Mesodermal cell (in vitro differentiated cells): ENCODE results near the gene IGFL2. TPM values are rescaled to one million over a fixed set of nuclear protein-coding genes. Genes with fewer than 3 reads are reported as not detected.
"Not testable (repeated sequence)": the region's sequence is repeated elsewhere in the genome, so short reads cannot be mapped to it uniquely, and the experiment has no call there.

Experiments
- H3K27ac ChIP-seq: 2 replicates; pipeline ENCODE4 v1.7.0; 2013; ENCODE audit warnings: mild to moderate bottlenecking, low read depth, low read length, moderate library complexity; ENCODE audit not compliant: severe bottlenecking
- H3K36me3 ChIP-seq: 2 replicates; pipeline ENCODE4 v1.7.1; 2013; ENCODE audit warnings: mild to moderate bottlenecking, low read length, moderate library complexity; ENCODE audit not compliant: control insufficient read depth, insufficient read depth
- H3K4me1 ChIP-seq: one replicate; pipeline ENCODE4 v1.7.1; 2013; ENCODE audit warnings: mild to moderate bottlenecking, low read length; ENCODE audit not compliant: insufficient read depth, control insufficient read depth, poor library complexity, severe bottlenecking
- H3K4me3 ChIP-seq: 2 replicates; pipeline ENCODE4 v1.7.0; 2013; ENCODE audit warnings: low read length, control low read depth, mild to moderate bottlenecking; ENCODE audit not compliant: insufficient read depth, poor library complexity, severe bottlenecking; ENCODE audit errors: extremely low read depth
- H3K9me3 ChIP-seq: 2 replicates; pipeline ENCODE4 v1.7.1; 2013; ENCODE audit warnings: mild to moderate bottlenecking, low read length, moderate library complexity; ENCODE audit not compliant: control insufficient read depth
- WGBS, 2 experiments: methylation state at CpG; one replicate each; pipeline ENCODE4 v1.1.5; 2013; ENCODE audit warnings: missing lambda C conversion rate in 2 of 2; ENCODE audit not compliant: insufficient coverage in 2 of 2; 5-methylcytosine and 5-hydroxymethylcytosine counted together
- polyA plus RNA-seq, 2 experiments: library from polyadenylated mRNA; stranded (reverse); fragments of 50-300 nt; gene quantifications; one replicate each; pipeline ENCODE4 v1.2.3, GENCODE V29; 2013

IGFL2 gene
- not detected for polyA plus RNA-seq (2013, experiment 1 of 2)
- not detected for polyA plus RNA-seq (2013, experiment 2 of 2)

DNA sequence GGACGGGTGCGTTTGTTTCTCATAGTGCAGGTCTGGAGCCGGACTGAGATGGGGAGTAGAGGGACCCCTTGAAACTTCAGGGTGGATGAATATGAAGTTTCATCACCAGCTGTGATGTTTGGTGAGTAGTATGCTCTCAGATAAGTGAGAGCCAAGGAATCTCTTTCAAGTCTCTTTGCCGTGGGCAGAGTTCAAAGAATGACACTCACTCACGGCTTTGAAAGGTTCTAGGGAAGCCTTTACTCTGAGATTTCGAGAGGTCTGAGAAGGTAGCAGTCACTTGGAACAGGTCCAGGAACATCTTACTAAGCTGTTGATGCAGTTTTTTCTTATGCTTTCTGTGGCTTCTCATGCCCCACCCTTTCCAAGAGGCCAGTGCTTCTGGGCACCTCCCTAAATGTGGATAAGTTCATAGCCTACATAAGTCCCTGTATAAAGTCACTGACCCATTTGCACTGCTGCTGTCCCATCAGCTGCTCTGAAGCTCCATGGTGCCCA is at the start of gene IGFL2:
TSS of gene IGFL2 (plus strand) at position 448 of the 498 bp plus-strand sequence. CDS start at position 489, 41 bp downstream.
- no peaks in the 10 kb centered on the region for H3K36me3 ChIP-seq
- no peaks in the 10 kb centered on the region for H3K9me3 ChIP-seq
- no peaks in the 10 kb centered on the region for H3K4me1 ChIP-seq
- WGBS, 2 experiments: 100% methylated on average over 2 to 3 of the region's 6 CpGs
- H3K4me3 ChIP-seq: no peak within 1 kb of the TSS
- H3K27ac ChIP-seq: no peak within 1 kb of the TSS

DNA sequence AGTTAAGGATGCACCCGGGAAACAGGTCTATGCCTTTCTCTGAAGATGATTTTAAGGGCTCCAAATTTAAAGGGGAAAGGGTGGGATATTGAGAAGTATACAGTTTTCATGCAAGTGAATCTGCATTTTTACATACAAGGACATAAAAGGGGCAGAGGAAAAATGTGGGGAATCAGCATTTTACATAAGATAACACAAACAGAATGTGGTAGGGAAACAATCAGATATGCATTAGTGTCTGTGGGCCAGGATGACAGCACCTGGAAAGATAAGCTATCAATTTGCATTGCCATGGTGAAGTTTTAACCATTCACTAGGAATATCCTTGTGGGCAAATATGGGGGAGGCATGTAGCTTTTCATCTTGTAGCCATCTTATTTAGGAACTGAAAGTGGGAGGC is 47.7 kb upstream of the IGFL2 start:
- Histone ChIP-seq H3K4me1 (no peaks in the 10 kb centered on the region), H3K4me3 (no peak overlapping the region), H3K36me3 (no peaks in the 10 kb centered on the region), H3K9me3 (no peaks in the 10 kb centered on the region), H3K27ac (no peak overlapping the region)
- 100% methylated on average over 1 of the region's 1 CpG; no CpG with 5 or more reads in 1 of the 2 experiments for WGBS, 2 experiments

DNA sequence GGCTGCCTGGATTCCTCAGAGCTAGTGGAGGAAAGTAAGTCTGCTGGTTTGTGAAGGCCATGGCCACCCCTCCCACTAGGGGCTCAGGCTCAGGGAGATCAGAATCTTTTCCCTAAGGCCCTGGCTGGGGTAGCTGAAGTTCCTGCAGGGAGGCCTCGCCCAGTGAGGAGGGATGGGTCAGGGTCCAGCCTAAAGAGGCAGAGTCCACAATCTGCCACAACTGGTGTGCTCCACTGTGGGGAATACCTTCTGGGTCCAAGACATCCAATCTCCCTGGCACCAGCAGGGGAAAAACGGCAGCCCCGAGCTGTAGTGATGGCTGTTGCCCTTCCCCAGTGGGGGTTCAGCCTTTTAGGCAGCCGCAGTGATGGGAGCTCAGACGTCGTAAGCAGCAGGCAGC is 46.7 kb upstream of the IGFL2 start:
- WGBS, 2 experiments: 57 to 79% methylated on average over 2 to 4 of the region's 6 CpGs
- Histone ChIP-seq H3K4me3 (no peak overlapping the region), H3K9me3 (no peaks in the 10 kb centered on the region), H3K36me3 (no peaks in the 10 kb centered on the region), H3K4me1 (no peaks in the 10 kb centered on the region), H3K27ac (no peak overlapping the region)

DNA sequence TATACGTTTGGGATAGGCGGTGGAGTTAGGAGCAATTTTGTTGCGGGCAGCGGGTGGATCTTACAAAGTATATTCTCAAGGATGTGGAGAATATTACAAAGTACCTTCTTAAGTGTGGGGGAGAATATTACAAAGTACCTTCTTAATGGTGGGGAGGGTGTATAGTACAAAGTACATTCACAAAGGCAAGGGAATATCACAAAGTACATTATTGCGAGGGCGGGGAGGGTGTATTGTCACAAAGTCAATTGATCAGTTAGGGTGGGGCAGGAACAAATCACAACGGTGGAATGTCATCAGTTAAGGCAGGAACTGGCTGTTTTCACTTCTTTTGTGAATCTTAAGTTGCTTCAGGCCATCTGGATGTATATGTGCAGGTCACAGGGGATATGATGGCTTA is 45.7 kb upstream of the IGFL2 start:
- H3K9me3 ChIP-seq, H3K4me3 ChIP-seq, H3K36me3 ChIP-seq, H3K27ac ChIP-seq, H3K4me1 ChIP-seq: not testable (repeated sequence)
- 88 to 98% methylated on average over 1 to 7 of the region's 7 CpGs for WGBS, 2 experiments

DNA sequence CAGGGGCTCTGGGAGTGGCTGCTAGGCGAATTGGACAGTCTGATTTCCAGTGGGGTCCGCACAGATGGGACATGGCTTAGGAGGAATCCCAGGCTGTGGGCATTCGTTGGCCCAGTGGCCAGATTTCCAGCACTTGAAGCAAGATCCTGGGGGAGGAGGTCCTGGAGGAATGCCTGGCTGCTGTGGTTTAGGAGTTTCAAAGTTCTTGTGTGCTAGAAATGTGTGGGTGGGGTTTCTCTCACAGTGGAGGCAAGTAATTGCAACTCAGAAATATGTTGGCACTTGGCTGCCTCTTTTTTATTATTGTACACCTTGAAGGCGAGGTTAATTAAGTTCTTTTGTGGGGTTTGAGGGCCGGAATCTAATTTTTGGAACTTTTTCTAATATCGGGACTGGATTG is 40.7 kb upstream of the IGFL2 start:
- Histone ChIP-seq H3K27ac (no peak overlapping the region), H3K9me3 (no peaks in the 10 kb centered on the region), H3K4me3 (no peak overlapping the region), H3K36me3 (no peaks in the 10 kb centered on the region), H3K4me1 (no peaks in the 10 kb centered on the region)
- 73 to 85% methylated on average over 5 to 6 of the region's 6 CpGs for WGBS, 2 experiments

DNA sequence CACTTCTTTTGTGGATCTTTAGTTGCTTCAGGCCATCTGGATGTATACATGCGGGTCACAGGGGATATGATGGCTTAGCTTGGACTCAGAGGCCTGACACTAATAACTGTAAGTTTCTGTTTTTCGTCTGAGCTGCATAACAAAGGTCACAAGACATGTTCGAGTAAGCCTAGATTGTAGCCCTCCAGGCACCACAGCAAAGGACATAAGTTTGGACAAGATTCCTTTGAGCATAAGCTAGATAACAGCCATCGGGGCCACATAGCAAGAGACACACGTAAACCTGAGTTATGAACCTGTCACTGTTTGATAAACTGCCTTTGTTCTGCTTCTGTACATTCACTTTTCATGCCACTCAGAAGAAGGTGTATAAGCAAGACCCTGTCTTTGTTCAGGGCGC is 38.2 kb upstream of the IGFL2 start:
- no peak overlapping the region for H3K4me3 ChIP-seq
- H3K9me3 ChIP-seq: no peaks in the 10 kb centered on the region
- H3K36me3 ChIP-seq: no peaks in the 10 kb centered on the region
- WGBS, 2 experiments: 91 to 92% methylated on average over 5 of the region's 6 CpGs
- H3K27ac ChIP-seq: no peak overlapping the region
- no peaks in the 10 kb centered on the region for H3K4me1 ChIP-seq

DNA sequence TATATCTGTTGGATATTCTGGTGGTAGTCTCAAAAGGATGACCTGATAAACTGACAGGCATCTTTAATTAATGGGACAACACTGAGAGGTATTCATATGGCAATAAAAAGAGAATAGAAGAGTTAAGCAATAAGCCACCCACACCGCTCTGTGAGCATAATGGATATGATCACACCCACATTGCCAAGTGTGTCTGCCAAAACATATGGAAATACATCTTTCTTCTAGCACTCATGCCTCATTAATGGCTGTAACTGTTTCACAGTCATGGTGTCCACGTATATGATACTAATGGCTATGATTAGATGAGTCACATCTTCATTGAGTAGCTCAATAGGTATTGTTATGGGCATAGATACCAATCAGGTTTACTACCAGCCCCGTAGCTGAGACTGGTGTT is 36.7 kb upstream of the IGFL2 start:
- H3K27ac ChIP-seq: no peak overlapping the region
- WGBS, 2 experiments: 100% methylated on average over 1 of the region's 3 CpGs; no CpG with 5 or more reads in 1 of the 2 experiments
- H3K36me3 ChIP-seq: no peaks in the 10 kb centered on the region
- H3K9me3 ChIP-seq: no peaks in the 10 kb centered on the region
- no peaks in the 10 kb centered on the region for H3K4me1 ChIP-seq
- H3K4me3 ChIP-seq: no peak overlapping the region

DNA sequence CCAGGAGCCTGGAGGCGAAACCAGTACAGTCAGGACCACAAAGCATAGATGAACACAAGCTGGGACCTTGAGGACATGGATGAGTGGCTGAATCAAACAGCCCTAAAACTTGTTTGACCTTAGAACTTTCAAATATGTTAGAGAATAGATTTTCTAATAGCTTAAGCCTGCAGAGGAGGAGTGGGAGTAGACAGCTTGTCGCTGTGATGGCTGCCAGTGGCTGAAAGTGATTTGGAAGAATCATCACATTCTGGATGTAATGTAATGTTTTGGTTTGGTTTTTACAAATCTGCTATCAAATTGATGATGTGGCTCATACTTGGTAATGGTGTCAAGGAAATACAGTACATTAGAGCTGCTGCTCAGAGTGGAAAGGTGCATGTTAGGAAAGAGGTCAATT is 35.5 kb upstream of the IGFL2 start:
- Histone ChIP-seq H3K4me1 (no peaks in the 10 kb centered on the region), H3K27ac (no peak overlapping the region)
- 94 to 95% methylated on average over 2 of the region's 2 CpGs for WGBS, 2 experiments

DNA sequence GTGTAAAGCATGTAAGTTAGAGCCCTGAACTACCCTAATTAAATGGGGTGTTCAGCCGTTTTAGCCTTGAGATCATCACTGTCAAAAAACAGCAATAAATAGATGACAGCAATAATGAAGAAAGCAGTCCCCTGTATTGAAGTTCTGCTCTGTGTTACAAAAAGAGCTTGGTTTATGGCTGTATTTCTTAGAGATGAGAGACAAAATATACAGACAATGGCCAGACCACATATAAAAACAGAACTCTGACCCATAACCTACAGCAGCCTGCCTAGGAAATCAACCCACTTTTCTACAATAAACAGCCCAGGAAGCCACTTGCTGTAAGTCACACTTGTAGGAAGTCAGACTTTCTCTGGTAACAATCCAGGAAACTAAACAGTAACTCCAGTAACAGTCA is 34.3 kb upstream of the IGFL2 start:
- no peaks in the 10 kb centered on the region for H3K4me1 ChIP-seq
- no peak overlapping the region for H3K27ac ChIP-seq
- no peaks in the 10 kb centered on the region for H3K9me3 ChIP-seq

More for the DNA sequence above, 35.5 kb upstream of the IGFL2 start:
- Histone ChIP-seq H3K4me3 (no peak overlapping the region), H3K36me3 (no peaks in the 10 kb centered on the region), H3K9me3 (no peaks in the 10 kb centered on the region)

DNA sequence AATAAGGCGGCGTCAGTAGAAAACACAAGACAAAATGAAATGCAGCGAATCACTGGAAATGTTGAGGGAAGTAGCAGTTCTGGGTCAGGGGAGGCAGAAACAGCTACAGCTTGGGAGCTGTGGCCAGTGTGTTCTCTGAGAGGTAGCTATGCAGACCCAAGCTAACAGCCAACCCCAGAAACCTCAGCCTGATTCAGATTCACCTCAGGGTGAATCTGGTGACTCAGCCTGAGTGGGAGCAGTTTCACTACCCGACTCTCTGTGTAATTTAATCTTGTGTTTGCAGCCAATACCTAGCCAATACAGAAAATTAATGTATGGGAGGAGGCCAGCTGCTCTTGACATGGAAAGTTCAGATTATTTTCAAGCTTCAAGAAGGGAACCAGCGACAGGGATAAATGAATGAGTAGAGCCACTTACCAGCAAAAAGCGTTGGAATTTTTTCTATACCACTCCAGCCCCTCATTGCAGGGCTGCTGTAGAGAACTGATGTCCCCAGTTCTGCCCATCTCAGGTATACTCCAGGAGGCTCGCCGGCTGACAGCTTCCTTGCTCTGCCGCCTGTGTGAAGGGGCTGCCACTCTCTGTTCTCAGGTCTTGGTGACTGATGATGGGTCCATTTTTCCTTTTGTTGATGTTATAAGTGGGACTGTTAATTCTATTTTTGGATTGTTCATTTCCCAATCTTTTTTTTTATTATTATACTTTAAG is 32.5 kb upstream of the IGFL2 start:
- Histone ChIP-seq H3K4me1 (no peaks in the 10 kb centered on the region), H3K27ac (no peak overlapping the region), H3K36me3 (no peaks in the 10 kb centered on the region), H3K9me3 (peaks cover 5% of the 10 kb centered on the region), H3K4me3 (no peak overlapping the region)
- WGBS, 2 experiments: 88 to 89% methylated on average over 3 to 5 of the region's 9 CpGs

More for the DNA sequence above, 34.3 kb upstream of the IGFL2 start:
- Histone ChIP-seq H3K36me3 (no peaks in the 10 kb centered on the region), H3K4me3 (no peak overlapping the region)
- WGBS, 2 experiments: no CpG with 5 or more reads among the region's 1 CpG

DNA sequence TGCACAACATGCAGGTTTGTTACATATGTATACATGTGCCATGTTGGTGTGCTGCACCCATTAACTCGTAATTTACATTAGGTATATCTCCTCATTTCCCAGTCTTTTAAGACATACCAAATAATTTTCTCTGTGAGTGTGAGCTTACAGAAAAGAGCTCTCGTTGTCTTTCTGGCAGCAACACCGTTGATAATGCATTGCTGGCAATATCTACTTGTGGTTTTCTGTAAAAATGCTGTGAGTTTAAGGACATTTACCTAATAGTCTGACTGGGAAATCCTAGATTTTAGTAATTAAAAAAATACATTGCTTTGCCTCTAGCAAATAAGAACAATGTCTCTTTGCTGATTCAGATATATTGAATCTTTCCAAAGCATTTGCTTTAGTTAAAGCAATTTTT is 31.9 kb upstream of the IGFL2 start:
- Histone ChIP-seq H3K36me3 (no peaks in the 10 kb centered on the region), H3K9me3 (peaks cover 5% of the 10 kb centered on the region), H3K27ac (no peak overlapping the region), H3K4me1 (peaks cover 2% of the 10 kb centered on the region), H3K4me3 (no peak overlapping the region)
- WGBS, 2 experiments: no CpG with 5 or more reads among the region's 3 CpGs
